Stimulated activated CD4-positive, alpha-beta T cell treated with anti-CD3 and anti-CD28 coated beads, Interleukin-12 subunit alpha, Interleukin-12 subunit beta, amount 100 ng/mL, for 48 hours (primary cell): ENCODE measurements around the gene PANX3.

Experiments used
- DNase-seq, 3 donors: peaks; one replicate each; pipeline ENCODE4 v3.0.0-alpha.2; 2020; ENCODE audit warnings: low read depth in 2 of 3, low spot score in 1 of 3

The PANX3 gene

DNA sequence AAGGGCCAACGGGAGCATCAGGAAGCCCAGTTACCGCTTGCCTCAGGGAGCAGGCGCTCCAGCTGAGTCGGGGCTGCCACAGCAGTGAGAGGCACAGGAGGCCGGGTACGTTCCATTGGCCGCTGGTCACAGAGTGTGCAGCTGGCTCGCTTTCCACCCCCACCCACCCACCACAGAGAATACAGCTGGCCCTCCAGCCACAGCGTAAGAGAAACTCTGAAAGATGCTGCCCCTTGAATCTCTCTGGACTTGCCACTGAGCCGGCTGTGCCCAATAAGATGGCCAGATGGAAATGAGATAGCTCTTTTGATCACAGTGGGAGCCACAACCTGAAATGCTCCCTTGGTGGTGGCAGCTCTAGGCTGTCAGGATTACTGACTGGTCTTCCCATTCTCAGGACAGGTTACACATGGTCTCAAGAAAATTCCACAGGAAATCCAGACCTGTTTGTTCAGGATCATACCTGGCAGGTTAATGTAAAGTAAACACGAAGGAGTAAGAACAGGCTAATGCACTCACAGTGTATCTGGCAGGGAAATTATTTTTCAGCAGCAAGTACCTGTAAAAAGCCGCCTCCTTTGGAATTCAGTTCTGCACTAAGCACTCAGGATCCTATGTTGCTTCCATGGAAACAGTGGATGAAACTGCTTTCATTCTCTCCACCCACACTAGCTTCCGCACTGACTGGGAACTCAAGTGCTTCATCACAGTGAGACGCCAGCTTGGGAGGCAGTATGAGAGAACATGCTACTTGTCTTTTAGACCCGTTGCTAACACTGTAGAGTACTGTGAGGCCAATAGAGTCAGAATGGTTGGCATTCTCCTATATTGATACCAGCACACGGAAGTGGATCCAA lies 45.8 kb downstream of the PANX3 start:
- DNase-seq, result no peak

DNA sequence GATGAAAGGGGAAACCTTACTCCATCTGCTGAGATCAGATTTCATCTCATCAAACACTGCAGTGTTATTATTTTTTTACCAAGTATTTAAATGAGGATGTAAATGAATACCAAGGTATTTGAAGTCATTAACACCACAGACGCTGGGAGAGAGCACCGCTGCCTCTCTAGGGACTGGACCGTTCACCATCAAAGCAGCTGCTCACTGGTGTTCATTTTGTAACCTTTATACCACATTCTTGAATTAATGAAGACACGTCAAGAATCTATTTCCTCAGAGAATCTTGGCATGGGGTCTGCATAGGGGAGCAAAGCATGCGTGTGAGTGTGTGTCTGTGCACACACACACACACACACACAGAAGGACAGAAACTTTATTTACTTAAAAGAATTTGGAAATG lies 46.7 kb downstream of the PANX3 start:
- no peak for DNase-seq

DNA sequence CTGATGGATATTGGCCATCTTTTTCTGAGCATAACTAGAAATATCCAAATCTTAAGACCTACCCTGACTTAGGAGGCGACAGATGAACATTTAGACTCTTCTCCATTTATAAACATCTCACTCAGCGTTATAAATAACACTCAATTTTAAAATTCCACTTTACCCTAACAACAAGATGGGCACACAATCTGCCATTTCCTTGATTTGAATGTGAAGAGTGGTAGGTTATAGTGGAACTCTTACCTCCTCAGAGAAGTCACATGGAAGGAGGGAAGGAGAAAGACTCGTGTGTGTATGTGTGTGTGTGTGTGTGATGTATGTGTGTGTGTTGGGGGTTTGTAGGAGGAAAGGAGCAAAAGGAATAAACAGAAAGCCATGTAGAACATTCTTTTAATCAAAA lies 47.3 kb downstream of the PANX3 start:
- DNase-seq, result no peak

DNA sequence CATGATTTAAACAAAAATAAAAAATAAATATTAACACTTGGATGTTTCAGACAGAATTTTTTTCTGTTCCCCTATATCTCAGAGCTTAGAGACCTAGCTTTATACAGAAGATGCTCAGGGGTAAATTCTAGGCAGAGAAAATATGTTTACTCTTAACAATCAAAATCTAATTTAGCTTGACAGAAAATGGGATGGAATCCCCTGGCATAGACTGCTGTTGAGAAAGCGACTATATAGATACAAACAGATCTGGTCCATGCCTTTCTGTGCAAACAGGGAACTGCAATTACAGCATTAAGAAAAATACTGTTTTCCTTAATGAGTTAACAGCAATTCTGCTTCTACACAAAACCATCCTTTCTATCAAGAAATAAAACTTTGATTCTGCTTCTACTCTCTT lies 47.8 kb downstream of the PANX3 start:
- no peak for DNase-seq

DNA sequence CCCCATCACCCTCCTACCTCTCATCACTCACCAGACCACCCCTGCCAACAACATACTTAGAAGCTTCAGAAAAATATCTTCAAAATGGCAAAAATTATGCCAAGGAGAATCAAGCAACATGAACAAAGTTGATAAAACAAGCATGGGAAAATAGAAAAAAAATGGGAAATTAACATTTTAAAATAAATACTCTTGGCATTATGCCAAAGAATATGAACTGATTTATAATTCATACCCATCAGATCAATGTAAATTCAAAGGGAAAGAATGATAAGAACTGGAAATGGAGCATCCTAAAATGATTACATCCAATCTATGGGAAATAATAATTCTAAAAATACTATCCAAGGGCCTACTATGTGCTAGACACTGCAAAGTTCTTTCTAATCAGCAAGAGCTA lies 50.3 kb downstream of the PANX3 start:
- no peak for DNase-seq

- DNase-seq, result no peak
Observed at GRCh38 chr11:124662106-124662505, 50.9 kb downstream of the PANX3 start.

DNA sequence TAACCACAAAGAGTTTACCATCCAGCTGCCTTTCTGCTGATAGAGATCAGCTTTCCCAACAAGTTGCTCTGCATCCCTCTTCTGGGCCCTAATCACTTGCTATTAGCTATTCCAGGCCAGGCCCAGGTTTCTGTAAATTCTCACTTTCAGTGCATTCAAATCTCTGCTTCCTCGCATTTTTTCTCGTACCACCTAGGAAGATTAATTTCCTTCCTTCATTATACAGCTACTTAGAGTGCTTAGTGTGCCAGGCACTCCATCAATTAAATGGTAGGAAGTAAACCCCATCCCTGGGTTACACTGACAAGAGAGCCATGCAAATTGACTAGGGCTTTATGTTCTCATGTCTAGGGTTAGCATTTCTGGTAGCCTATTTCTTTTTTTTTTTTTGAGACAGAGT lies 52.6 kb downstream of the PANX3 start:
- DNase-seq, result no peak

DNA sequence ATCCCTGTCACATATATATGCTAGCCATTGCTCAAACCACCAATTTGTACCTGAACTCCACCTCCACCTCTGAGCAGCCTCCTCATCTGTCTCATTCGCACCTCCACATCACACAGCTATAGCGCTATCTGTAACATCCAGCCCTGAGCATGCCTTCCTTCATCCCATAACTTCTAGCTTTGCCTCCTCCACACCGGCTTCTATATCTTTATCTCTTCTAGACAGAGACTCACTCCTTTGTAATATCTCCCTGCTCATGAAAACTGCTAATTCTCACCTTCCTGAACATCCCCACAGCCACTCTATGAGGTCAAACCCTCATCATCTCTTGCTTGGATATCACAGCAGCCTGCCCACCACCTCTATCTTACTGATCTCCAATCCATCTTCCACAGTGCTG lies 56.4 kb downstream of the PANX3 start:
- no peak for DNase-seq

- DNase-seq, result peak in 1 of 3 donors; percentile 60
Observed at GRCh38 chr11:124669193-124669592, 58.0 kb downstream of the PANX3 start.
